ENCODE results near the gene ETV4.

ETV4 gene

DNA sequence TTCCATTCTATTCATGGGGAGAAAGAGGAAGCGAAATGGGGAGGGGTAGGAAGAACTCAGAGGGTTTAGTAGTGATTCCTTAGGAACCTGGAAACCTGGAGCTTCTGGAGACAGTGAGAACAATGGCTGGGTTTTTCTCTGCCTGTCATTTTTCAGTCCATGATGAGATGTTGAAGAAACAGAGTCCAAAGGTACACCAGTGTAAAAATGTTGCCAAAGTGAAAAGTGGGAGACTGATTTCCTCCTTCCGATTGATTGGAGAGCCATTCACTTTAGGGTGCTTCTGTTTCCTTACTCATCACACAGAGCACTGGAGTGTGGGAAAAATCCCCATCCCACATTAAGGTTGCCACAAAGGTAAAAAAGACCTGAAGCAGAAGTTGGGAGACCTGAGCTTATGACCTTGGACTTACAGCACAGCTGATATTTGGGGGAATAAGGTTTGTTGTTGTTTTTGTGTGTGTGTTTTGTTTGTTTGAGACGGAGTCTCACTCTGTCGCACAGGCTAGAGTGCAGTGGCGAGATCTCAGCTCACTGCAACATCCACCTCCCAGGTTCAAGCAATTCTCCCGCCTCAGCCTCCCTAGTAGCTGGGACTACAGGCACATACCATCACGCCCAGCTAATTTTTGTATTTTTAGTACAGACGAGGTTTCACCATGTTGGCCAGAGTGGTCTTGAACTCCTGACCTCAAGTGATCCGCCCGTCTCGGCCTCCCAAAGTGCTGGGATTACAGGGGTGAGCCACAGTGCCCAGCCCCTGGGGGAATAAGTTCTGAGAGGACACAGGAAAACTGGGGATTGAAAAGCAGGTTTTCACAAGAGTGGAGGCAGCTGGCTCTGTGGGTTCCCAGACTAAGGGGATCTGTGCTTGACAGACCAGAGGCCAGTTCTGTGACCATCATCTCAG, 63.8 kb downstream of the ETV4 start:
- TF ChIP-seq, protein P1, sequence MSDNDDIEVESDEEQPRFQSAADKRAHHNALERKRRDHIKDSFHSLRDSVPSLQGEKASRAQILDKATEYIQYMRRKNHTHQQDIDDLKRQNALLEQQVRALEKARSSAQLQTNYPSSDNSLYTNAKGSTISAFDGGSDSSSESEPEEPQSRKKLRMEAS (IDR thresholded peaks at IDR 0.05): no peak
- TF ChIP-seq TCF12 (IDR thresholded peaks at IDR 0.05; ENCODE audit: low read depth): no peak
- TF ChIP-seq YY1 (IDR thresholded peaks at IDR 0.05; ENCODE audit: low read depth): no peak
- no peak for TF ChIP-seq TEAD4 (IDR thresholded peaks at IDR 0.05)
- no peak for TF ChIP-seq NFIC (IDR thresholded peaks at IDR 0.05)

DNA sequence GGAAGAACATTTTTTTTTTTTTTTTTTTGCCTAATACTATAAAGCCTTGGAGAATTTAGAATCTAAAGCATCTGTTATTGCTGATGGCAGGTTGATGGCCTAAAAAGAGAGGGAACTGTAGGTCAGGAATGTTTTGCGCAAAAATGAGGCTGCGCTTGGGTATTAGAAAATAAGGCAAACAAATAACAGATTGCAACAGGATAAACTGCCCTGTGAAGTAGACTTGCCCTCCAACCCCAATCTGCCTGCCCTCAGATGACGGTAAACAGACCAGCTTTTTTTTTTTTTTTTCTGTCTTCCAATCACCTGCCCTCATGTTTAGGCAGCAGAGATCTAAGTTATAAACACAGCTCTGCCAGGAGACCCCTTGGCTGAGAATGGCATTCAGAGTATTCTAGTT, 66.2 kb downstream of the ETV4 start:
- TF ChIP-seq, protein P2, sequence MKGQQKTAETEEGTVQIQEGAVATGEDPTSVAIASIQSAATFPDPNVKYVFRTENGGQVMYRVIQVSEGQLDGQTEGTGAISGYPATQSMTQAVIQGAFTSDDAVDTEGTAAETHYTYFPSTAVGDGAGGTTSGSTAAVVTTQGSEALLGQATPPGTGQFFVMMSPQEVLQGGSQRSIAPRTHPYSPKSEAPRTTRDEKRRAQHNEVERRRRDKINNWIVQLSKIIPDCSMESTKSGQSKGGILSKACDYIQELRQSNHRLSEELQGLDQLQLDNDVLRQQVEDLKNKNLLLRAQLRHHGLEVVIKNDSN (IDR thresholded peaks at IDR 0.05): no peak
- no peak for TF ChIP-seq RAD21 (IDR thresholded peaks at IDR 0.05; ENCODE audit: low read depth)
- no peak for TF ChIP-seq CEBPB (IDR thresholded peaks at IDR 0.05)
- no peak for TF ChIP-seq TEAD4 (IDR thresholded peaks at IDR 0.05)
- TF ChIP-seq FOXM1 (IDR thresholded peaks at IDR 0.05; ENCODE audit: borderline replicate concordance, low read depth): no peak
- no peak for TF ChIP-seq TCF12 (IDR thresholded peaks at IDR 0.05; ENCODE audit: low read depth)
- no peak for TF ChIP-seq NFIC (IDR thresholded peaks at IDR 0.05)
- TF ChIP-seq YY1 (IDR thresholded peaks at IDR 0.05; ENCODE audit: low read depth): no peak
- no peak for TF ChIP-seq EP300 (IDR thresholded peaks at IDR 0.05; ENCODE audit: borderline replicate concordance)
- no peak for TF ChIP-seq CREB1 (IDR thresholded peaks at IDR 0.05; ENCODE audit: low read depth)
- TF ChIP-seq EGR1 (IDR thresholded peaks at IDR 0.05): no peak
